NCI-H446 treated with DMSO at 0.1 percent for 48 hours (cell line): ENCODE data around the gene SORD.
"Not testable (repeated sequence)": the region's sequence is repeated elsewhere in the genome, so short reads cannot be mapped to it uniquely, and the experiment has no call there.

Source experiments
- DNase-seq: peaks from one replicate; lab custom pipeline; 2025; lab: John Stamatoyannopoulos, UW

The SORD gene

DNA sequence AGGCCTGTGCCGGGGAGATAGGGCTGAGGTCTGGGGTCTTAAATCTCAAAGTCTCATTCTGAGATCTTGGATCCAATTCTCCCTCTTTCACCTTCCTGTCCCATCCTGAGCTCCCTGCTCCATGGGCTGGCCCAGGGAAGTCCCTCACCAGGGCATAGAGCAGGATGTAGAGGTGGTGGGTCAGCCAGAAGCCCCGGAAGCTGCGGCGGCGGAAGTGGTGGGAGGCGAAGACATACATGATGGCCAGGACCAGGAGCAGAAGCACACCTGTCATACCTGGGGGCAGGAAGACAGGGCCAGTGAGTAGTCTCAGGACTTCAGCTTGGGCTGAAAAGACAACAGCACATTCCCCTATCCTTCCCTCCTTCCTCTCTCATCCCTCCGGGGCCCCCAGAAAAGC lies 74.5 kb downstream of the SORD start:
- no peak for DNase-seq

DNA sequence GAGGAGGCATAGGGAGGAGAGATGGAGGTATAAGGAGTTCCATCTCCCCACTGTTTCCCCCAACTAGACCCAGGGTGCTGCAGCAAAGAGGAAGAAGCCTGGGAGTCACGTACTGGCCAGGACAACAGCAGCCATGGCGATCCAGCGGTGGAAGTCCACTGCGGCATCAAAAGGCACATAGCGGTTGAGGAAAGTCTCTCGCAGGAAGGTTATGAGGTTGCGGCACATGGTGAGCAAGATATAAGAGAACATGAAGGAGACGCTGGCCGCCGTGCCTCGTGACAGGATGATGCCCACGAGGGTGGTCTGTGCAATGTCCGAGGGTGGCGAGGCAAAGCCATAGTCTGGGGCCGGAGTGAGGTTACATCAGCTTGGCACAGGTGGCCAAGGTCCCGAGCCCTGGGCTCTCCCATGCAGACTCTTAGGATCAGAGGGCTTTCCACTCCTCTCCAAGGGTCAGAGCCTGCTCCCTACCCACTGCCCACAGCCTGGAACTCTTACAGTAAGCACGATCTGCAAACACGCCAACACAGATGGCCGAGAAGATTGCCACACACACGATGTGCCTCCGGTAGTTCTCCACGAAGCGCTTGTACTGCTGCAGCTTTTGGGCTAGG lies 76.7 kb downstream of the SORD start:
- DNase-seq: no peak

DNA sequence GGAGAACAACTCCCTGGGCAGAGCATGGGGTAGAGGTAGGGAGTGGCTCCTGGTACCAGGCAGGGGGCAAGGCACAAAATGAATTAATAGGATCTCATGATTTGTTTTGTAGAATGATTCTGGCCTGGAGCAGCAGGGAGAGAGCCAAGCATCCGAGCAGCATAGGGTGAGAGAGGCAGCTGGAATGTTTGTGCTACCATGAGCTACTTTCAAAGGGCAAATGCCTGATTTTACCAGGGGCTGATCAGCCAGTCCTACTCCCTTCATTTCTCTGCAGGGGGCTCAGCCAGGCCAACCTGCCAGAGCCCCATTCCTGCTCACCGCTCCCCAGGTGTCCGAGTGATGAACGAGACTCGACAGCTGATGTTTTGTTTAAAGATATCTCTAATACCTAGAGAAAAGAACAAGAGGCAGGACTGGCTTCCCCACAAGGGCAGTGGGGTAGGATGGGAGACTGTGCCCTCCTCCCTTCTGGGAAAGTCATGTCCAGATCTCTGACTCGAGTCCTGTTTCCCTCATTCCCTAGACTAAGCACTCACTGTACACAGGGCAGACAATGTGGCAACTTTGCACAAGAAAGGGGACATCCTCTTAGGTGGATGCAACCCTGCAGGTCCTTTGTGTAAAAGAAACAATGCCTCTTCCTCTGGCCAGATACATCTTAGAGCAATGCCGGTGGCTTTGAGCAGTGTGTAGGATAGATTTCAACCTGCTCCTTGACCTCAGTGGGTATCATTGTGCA lies 78.1 kb downstream of the SORD start:
- no peak for DNase-seq

DNA sequence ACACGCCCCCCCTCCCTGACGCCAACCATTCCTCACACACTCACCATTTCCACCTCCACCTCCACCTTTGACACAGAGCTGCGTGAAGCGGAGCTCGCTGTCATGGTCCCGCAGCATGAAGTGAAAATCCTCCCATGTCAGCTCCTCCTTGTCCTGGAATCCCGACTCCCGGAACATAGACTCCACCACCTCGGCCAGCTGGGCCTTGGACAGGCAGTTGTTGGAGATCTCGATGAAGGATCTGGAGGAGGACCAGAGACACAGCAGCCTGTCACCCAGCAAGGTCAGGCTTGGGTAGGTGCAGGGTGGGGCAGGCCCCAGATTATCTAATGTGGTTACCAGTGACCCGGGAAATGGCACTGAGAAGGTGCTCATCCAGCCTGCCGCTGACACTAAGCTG lies 78.8 kb downstream of the SORD start:
- no peak for DNase-seq

DNA sequence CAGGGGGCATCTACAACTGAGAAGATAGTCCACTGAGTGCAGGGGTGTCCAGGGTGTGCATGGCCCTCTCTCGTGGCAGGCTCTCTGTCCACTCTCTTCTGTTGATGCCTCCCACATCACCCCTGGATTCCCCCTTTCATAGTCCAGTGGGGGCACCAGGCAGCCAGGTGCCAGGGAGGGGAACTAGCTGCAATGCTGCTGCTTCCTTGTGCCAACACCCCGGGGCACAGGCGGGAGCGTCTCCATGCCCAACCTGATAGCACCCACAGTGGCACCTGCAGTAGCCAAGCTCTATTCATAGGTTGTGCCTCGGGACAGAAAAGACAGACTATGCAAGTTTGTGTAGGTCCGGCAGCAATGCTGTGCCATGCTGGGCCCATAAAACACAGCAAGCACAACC lies 79.2 kb downstream of the SORD start:
- no peak for DNase-seq

DNA sequence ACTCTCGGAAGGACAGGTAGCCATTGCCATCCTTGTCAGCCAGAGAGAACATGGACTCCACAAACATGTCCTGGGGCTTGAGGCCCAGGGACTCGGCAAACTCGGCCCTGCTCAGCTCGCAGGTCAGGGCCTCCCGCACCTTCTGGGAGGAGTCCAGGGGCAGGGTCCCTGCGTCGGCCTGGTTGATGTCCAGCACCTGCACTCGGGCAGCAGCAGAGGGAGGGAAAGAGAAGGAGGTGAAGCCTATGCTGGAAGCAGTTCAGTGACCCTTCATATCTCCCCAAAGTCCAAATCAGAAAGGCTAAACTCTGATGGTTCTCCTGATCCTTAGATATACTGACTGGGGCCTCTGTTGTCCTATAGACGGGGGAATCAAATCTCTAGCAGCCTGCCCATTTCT lies 81.2 kb downstream of the SORD start:
- DNase-seq: not testable (repeated sequence)

DNA sequence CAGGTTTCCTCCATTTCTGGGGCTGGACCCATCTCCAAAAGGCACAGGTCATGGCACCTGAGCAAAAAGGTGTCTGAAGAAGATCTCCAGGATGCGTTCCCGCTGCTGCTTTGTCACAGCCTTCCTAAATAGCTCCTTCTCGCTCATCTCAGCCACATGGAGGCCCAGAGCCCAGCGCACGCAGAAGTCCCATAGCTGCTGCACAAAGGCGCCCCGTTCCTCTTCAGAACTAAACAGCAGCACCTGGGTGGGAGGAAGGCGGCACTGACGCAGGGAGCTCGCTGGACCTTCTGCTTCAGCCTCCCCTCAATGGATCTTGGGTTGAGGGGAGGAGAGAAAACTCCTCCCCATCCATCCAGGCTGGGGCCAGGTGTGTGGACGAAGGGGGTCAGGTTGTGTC lies 82.6 kb downstream of the SORD start:
- no peak for DNase-seq

DNA sequence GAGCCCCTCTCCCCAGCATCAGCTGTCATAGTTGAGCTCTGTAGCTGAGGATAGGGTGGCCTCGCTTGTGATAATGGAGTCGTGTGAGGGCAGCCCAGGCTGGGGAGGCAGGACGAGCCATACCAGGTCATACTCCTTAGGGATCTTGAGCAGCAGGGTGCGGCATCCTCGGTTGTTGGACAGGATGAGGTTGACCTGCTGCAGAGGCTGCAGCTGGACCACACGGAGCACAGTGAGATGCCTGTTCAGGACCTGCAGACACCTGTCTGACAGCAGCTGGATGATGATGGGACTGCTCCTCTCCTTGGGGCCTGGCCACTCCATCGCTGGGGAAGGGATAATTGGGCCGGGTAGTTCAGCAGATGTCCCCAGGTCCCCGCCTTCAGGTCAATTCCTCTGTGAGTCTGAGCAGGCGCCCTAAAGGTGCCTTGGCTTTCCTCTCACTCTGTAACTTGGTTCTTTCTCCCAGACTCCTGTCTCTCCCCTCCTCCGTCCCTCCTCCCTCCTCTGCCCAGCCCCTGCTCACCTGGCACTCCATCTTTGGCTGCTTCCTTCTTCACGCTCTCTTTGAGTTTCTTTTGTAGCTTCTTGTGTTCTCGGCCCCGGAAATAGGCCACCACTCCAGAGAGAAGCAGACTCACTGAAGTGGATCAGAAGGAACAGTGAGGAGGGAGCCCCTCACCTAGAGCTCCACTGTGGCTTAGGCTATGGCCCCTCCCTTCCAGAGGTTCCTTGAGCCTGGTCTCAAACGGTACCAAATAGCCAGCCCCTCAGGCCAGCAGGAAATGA lies 83.2 kb downstream of the SORD start:
- DNase-seq: no peak

DNA sequence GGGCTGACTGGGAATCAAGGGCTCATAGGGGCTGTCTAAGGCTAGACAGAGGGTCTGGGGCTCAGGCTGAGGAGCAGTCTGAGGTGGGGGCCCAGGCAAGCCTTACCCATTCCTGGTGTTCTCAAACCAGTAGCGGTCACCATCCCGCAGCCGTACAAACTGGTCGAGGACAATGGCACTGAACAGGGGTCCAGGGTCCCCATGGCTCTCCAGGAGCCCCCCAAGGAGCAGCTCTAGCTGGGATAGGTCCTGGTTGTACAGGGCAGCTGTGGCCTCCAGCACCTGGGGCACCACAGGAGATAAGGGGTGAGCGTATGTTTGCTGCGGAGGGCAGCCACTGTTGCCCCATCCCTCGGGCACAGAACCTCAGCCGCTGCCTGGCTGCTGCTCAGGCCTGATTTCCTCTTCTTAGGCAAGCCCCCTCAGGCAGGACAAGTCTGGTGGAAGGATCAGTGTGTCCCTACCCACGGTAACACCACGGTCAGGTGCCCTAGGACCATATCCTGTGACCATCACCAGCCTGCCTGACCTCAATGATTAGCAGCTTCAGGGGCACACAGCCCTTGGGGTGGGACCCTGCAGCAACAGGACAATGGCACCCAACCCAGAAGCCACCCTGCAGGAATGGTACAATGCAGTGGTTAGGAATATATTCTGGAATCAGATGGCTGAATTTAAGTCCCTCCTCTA lies 85.1 kb downstream of the SORD start:
- DNase-seq: no peak

DNA sequence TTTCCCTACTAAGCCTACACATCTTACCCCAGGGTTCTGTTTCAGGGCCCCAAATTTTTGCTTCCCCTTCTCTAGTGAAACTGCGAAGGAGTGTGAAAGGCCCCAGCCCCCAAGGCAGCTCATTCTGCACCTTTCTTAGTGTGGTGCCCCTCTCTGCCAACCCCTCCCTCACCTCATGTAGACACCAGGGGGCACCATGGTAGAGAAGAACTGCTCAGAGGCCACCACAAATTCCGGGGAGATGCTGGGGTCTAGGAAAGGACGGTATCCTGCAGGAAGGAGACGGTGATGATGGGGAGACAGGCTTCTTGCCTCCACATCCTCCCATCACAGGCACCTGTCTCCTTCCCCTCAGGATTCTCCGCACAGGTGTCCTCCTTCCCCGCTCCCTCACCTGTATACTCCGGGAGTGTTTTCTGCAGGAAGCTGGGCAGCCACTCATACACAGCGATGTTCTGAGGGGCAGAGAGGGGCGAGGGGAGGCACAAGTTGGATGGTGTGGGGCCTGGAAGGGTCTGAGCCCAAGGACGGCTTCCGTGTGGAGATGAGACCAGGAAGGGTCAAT lies 87.3 kb downstream of the SORD start:
- DNase-seq: no peak

DNA sequence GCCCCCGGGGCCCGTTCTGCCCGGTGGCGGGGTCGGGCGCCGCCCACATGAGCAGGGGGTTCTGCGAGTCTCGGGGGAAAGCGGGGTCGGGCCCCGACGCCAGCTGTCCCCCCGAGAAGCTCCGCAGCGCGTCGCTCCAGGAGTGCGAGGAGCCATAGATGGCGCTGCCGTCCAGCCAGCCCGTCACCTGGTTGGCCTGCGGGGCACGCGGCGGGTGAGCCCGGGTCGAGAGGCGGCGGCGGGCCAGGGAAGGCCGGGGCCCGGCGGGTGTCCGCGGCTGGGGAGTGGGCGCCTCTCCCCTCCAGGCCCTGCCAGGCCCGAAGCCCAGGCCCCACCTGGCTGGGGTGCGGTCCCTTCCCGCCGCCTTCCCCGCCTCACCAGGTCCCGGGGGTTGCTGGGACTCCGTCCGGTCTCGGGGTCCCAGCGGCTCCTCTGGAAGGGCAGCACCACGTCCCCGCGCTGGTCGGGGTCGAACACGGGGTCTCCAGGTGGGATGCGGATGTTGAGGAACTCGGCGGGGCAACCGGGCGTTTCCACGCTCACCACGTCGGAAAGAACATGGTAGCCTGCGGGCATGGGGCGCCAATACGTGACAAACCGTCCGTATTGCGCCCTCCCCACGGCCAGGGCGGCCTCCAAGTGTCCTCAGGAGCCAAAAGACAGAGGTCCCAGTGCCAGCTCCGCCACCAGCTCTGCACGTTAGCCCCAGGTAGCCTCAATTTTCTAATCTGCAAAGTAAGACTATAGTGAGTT lies 88.6 kb downstream of the SORD start:
- no peak for DNase-seq

DNA sequence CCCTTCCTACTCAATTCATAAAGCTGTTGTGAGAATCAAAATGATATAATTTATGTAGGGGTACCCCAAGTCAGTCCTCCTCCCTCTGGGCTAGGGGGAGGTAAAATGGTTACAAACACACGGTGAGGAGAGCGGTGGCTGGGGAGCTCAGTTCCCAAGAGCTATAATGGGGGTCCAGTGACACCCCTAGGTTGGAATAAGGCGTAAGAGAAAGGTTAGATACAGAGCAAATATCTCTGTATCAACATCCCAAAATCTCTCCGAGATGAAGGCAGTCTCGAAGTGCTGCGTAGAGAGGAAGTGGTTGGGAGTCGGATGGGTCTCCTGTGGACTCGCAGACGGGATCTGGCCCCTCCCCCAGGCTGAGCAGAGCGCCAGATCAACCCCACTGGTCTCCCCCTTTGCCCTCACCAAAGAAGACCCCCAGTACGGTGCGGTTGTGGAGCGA lies 89.2 kb downstream of the SORD start:
- DNase-seq: no peak

DNA sequence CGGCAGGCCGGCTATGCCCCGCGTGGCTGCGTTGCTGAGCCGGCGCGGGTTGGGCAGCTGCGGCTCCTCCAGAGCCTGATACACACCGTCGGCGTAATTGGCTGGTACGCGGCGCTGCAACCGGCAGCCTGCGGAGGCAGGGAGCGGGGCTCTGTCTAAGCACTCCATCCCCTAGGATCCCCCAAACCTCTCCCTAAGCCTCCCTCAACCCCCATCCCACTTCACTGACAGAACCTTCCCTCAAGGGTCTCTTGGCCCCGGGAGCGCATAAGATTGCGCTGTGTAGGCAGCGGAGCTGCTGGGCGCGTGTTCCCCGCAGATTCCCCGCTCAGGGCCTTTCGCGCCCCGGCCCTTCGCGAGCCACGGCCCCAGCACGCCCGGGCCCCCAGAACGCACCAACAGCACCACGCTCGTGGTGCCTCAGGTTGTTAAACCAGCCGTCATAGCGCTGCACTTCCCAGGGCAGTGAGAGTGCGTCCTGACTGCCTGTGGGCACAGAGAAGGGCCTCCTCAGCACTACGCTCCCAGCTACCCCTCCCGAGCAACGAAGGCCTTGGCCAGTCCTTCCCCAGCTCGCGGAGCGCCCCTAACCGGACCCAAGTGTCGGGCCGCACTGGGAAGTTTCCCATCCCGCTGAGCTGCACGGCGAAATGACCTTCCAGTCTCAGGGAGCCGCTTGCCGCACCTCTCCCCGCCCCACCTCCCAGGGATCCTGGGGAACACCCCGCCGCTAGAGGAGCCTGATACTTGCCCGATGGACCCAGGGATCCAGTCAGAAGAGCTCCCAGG lies 89.8 kb downstream of the SORD start:
- DNase-seq: no peak

DNA sequence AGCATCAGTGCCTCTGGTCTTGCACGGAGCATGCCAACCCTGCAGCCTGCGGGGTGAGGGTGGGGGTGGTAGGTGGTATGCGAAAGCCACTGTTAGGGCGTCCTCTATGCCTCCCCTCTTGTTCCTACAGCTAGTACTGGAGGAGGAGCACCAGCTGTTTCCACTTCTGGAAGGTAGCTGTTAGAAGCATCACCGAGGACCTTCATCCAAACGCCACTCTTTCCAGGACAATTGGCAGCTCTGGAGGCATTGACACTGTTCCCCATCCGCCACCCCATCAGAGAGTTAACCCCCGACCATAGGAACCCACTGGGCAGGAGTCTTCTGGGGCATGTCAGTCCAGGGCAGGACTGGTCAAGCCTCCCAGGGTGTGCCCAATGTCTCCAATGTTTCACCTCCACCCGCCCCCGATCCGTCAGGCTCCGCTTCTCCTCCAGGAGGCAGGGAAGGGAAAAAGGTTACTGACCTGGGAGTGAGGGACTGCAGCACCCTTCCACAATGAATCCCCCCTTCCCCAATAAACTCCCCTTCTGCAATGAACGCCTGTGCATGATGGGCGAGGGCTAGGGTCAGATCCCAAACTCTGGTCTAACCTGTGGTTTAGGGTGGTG lies 90.5 kb downstream of the SORD start:
- DNase-seq: no peak

DNA sequence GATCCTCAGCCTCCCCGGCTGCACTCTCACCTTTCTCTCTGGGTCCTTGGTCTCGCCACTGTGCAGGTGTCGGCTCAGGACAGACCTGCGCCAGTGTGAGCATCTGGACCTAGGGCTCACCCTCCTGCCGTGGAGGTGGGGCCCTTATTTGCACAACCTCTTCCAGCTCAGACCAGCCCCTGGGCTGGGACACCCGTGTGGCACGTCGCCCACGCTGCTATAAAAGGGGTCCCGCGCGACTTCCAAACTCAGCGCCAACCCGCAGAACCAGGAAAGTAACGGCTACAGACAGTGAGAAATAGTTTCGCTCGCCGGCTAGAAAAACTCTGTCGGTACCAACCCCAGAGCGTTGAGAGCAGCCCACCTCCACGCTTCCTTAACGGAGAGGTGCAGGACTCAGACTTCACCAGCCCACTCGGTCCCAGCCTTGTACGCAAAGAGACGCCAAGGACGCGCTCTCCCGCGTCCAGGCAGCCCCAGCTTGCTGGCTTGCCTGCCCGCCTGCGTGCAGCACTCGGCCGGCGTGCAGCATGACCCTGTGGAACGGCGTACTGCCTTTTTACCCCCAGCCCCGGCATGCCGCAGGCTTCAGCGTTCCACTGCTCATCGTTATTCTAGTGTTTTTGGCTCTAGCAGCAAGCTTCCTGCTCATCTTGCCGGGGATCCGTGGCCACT lies 91.2 kb downstream of the SORD start, which contains the start of the genes DUOX2 and DUOXA2:
Gene DUOX2 (minus strand): TSS at position 97 of the 675 bp plus-strand sequence. CDS start 761 bp downstream, outside the sequence.
Gene DUOXA2 (plus strand): TSS at position 251 of the 675 bp plus-strand sequence. CDS start 280 bp downstream, at position 531.
- DNase-seq: no peak

DNA sequence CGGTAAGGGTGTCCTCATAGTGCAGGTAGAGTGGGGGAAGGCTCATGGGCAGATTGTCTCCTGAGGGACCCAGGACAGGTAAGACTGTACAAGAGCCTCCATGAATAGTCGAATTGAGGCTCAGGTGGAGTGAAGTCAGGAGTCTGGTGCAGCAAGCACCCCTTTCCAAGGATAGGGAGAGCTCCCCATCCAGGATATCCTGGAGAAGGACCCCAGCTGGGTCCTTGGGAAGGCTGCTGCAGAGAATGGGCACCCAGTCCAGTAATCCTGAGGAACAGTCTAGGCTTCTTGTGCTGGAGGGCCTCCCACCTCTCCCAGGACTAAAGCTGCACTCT lies 91.7 kb downstream of the SORD start:
- DNase-seq: no peak

DNA sequence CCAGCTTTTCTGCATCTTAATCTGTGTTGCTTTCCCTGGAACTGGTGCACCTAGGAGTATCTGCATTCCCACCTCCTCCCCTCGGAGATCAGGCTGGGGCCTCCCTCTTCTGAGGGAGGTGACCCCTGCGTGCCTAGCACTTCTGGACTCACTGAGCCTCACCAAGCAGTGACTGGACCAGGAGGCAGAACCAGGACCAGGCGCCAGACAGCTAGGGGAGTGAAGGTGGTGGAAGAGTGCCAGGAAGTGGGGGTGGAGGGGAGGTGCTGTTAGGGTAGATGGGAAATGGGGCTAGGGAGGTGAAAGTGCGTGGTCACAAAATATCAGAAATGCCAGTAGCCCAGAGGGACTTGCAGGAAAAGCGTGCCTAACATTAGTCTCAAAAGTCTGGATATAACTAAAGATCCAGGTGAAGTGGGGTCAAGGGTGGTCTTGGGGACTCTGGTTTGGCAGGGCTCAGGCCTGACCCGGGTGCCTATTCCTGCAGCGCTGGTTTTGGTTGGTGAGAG lies 92.4 kb downstream of the SORD start:
- DNase-seq: no peak

DNA sequence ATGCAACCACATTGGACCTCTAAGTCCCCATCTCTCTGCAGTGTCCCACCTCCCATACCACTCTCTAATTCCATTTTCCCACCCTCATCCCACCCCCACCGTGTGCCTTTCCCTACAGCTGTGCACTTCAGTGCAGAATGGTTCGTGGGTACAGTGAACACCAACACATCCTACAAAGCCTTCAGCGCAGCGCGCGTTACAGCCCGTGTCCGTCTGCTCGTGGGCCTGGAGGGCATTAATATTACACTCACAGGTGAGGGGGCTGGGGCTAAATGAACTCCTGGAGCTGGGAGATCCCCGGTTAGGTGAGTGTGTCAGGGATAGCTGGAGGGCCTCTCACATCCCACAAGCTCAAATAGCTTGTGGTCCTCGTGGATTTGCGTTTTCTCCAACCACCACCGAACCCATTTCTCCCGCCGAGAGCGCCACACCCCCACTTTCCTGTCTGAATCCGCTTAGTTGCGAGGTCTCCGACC lies 93.0 kb downstream of the SORD start:
- DNase-seq: no peak
